LNCaP clone FGC (cell line): ENCODE results near the gene MAD1L1.

Experiments used
- DNase-seq: peaks from one replicate; pipeline ENCODE4 v3.0.0-alpha.2; 2011; ENCODE audit warnings: low read depth
- H3K4me3 ChIP-seq: 2 replicates; pipeline ENCODE4 v1.5.1; 2011; ENCODE audit warnings: mild to moderate bottlenecking, low read depth, low read length, control low read depth
- CTCF ChIP-seq: IDR thresholded peaks from 2 replicates; pipeline ENCODE4 v1.5.1; 2012; ENCODE audit warnings: mild to moderate bottlenecking; ENCODE audit not compliant: control insufficient read depth, insufficient read depth; ENCODE audit errors: extremely low read depth

Gene MAD1L1

GRCh38 chr7:1769286-1770200, 463.2 kb downstream of the MAD1L1 start:
- DNase-seq, result no peak
- no peak overlapping the region for H3K4me3 ChIP-seq
- no peak for TF ChIP-seq CTCF

DNA sequence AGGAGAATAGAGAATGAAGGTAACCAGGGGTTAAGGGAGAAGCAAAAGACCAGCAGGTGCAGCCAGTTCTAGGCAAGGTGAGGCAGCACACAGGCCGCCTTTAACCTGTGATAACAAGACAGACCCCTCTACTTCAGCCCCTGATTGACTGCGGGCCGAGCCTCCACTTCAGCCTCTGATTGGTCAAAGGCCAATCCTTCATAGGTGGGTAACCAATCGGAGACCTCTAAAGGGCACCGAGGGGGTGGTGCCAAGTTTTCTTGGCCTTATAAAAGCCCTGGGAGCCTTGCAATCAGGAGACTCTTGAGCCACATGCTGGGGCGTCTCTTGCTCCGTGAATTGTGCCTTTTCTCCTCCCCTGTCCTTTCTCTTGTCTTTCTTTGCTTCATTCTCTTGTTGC, 463.9 kb downstream of the MAD1L1 start:
- no peak overlapping the region for H3K4me3 ChIP-seq
- TF ChIP-seq CTCF, result no peak
- DNase-seq, result no peak

- H3K4me3 ChIP-seq, result no peak overlapping the region
- no peak for TF ChIP-seq CTCF
- no peak for DNase-seq
Measured at GRCh38 chr7:1767524-1767923, 465.2 kb downstream of the MAD1L1 start.
